Esophagus muscularis mucosa (tissue), 4 donors: ENCODE measurements around the gene IQCB1.

ENCODE experiments used
- CTCF ChIP-seq, 3 experiments: fragments of 200-600 bp in 2 of 3; fragments of 450-650 bp in 1 of 3; sonication (generic) in 2 of 3; IDR thresholded peaks; one replicate each; pipeline ENCODE4 v1.5.1; 2017 to 2019; ENCODE audit warnings: antibody characterized with exemption in 3 of 3, mild to moderate bottlenecking in 2 of 3, moderate library complexity in 1 of 3
- EP300 ChIP-seq: sonication (generic); formaldehyde crosslinking; IDR thresholded peaks from one replicate; pipeline ENCODE4 v1.6.1; 2017; ENCODE audit warnings: antibody characterized with exemption
- POLR2A ChIP-seq: fragments of 450-650 bp; IDR thresholded peaks from one replicate; pipeline ENCODE4 v1.6.1; 2017; ENCODE audit warnings: antibody characterized with exemption, moderate library complexity, mild to moderate bottlenecking, low read depth

DNA sequence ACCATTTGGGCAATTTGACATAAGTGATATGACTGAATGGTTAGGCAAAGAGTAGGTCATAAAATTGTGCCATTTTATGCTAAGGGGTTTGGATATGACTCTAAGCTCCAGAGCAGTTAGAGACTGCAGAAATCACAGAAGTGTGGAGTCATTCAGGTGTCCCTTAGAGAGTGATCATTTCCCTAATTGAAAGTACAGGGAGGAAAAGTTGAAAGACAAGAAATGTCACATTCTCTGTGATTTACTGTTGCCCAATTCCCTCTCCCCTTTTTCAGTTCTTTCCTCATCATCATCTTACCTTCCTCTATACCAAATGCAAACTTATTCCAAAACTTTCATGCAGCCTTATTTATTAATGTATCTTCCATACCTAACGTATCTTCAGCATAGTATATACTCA is 82.6 kb downstream of the IQCB1 start:
- TF ChIP-seq CTCF (IDR thresholded peaks at IDR 0.05) (no peak), POLR2A (no peak), EP300 (no peak)
